ENCODE data around the gene NUP214. TPM values are rescaled to one million over a fixed set of nuclear protein-coding genes. Genes with fewer than 3 reads are reported as not detected.
"Not testable (repeated sequence)": the region's sequence is repeated elsewhere in the genome, so short reads cannot be mapped to it uniquely, and the experiment has no call there.

NUP214 gene
- total RNA-seq, 4 donors from 2014 or later, result 13.2 to 75.8 (median 49.0) TPM

- intact Hi-C loops (cut with DNase I; ENCODE audit: low total_unique reads), result loop anchor here (10.0 kb wide), 1 partner anchor 62 kb away; no protein-coding TSS in a partner anchor
- Histone ChIP-seq H3K36me3 (no peaks in the 10 kb centered on the region), H3K4me1 (no peaks in the 10 kb centered on the region), H3K27ac (no peak overlapping the region), H3K9me3 (no peaks in the 10 kb centered on the region), H3K4me3 (no peak overlapping the region), H3K27me3 (no peaks in the 10 kb centered on the region)
- DNase-seq, result no peak
- TF ChIP-seq CTCF (IDR thresholded peaks at IDR 0.05), result no peak
- no peak for TF ChIP-seq POLR2A (IDR thresholded peaks at IDR 0.05)
Measured at GRCh38 chr9:131262327-131263032, 137.1 kb downstream of the NUP214 start.

- H3K27me3 ChIP-seq, DNase-seq, H3K27ac ChIP-seq, H3K4me1 ChIP-seq, H3K4me3 ChIP-seq, H3K36me3 ChIP-seq, H3K9me3 ChIP-seq: not testable (repeated sequence)
- intact Hi-C loops (cut with DNase I; ENCODE audit: low total_unique reads), result loop anchor here (10.0 kb wide), 1 partner anchor 62 kb away; no protein-coding TSS in a partner anchor
Measured at GRCh38 chr9:131263033-131263343, 137.6 kb downstream of the NUP214 start.

GRCh38 chr9:131263701-131264100 is 138.3 kb downstream of the NUP214 start:
- Histone ChIP-seq H3K36me3 (no peaks in the 10 kb centered on the region), H3K4me3 (no peak overlapping the region), H3K27ac (no peak overlapping the region), H3K4me1 (no peaks in the 10 kb centered on the region), H3K9me3 (no peaks in the 10 kb centered on the region), H3K27me3 (no peaks in the 10 kb centered on the region)
- intact Hi-C loops (cut with DNase I; ENCODE audit: low total_unique reads), result loop anchor here (10.0 kb wide), 1 partner anchor 61 kb away; no protein-coding TSS in a partner anchor
- TF ChIP-seq CTCF (IDR thresholded peaks at IDR 0.05), result no peak
- TF ChIP-seq POLR2A (IDR thresholded peaks at IDR 0.05), result no peak
- no peak for DNase-seq

- no peaks in the 10 kb centered on the region for H3K27me3 ChIP-seq
- TF ChIP-seq POLR2A (IDR thresholded peaks at IDR 0.05) (no peak), CTCF (IDR thresholded peaks at IDR 0.05) (no peak)
- H3K27ac ChIP-seq, result no peak overlapping the region
- DNase-seq, result no peak
- H3K4me1 ChIP-seq, result no peaks in the 10 kb centered on the region
- H3K4me3 ChIP-seq, result no peak overlapping the region
- H3K36me3 ChIP-seq, result no peaks in the 10 kb centered on the region
- H3K9me3 ChIP-seq, result no peaks in the 10 kb centered on the region
- intact Hi-C loops (cut with DNase I; ENCODE audit: low total_unique reads), result loop anchor here (10.0 kb wide), 1 partner anchor 61 kb away; no protein-coding TSS in a partner anchor
Measured at GRCh38 chr9:131264231-131264630, 138.8 kb downstream of the NUP214 start.

- H3K27ac ChIP-seq, result no peak overlapping the region
- no peak for DNase-seq
- H3K9me3 ChIP-seq, result no peaks in the 10 kb centered on the region
- H3K27me3 ChIP-seq, result no peaks in the 10 kb centered on the region
- TF ChIP-seq POLR2A (IDR thresholded peaks at IDR 0.05), result no peak
- no peak for TF ChIP-seq CTCF (IDR thresholded peaks at IDR 0.05)
- intact Hi-C loops (cut with DNase I; ENCODE audit: low total_unique reads), result loop anchor here (10.0 kb wide), 1 partner anchor 58 kb away; no protein-coding TSS in a partner anchor
- no peak overlapping the region for H3K4me3 ChIP-seq
- no peaks in the 10 kb centered on the region for H3K4me1 ChIP-seq
- no peaks in the 10 kb centered on the region for H3K36me3 ChIP-seq
Measured at GRCh38 chr9:131266266-131267229, 141.2 kb downstream of the NUP214 start.

All from uterus (tissue), 4 donors.